Ectodermal cell (in vitro differentiated cells): ENCODE data around the gene PPIB.

Source experiments
- H3K27ac ChIP-seq: 2 replicates; pipeline ENCODE4 v1.7.0; 2013; ENCODE audit warnings: mild to moderate bottlenecking, low read depth, low read length; ENCODE audit not compliant: insufficient read depth, poor library complexity, severe bottlenecking
- H3K27me3 ChIP-seq: 2 replicates; pipeline ENCODE4 v1.7.0; 2013; ENCODE audit warnings: mild to moderate bottlenecking, low read length; ENCODE audit not compliant: insufficient read depth, control insufficient read depth, poor library complexity, severe bottlenecking
- H3K36me3 ChIP-seq: one replicate; pipeline ENCODE4 v1.7.0; 2013; ENCODE audit warnings: low read length; ENCODE audit not compliant: control insufficient read depth, insufficient read depth
- H3K4me1 ChIP-seq: one replicate; pipeline ENCODE4 v1.7.0; 2013; ENCODE audit warnings: low read length; ENCODE audit not compliant: control insufficient read depth, insufficient read depth
- H3K4me3 ChIP-seq: 2 replicates; pipeline ENCODE4 v1.7.0; 2013; ENCODE audit warnings: low read depth, low read length, control low read depth; ENCODE audit not compliant: insufficient read depth
- H3K9me3 ChIP-seq: 2 replicates; pipeline ENCODE4 v1.7.0; 2013; ENCODE audit warnings: mild to moderate bottlenecking, low read length, moderate library complexity; ENCODE audit not compliant: control insufficient read depth
- WGBS, 2 experiments: methylation state at CpG; one replicate each; pipeline ENCODE4 v1.1.7; 2013; ENCODE audit warnings: missing lambda C conversion rate in 2 of 2; 5-methylcytosine and 5-hydroxymethylcytosine counted together

The PPIB gene

DNA sequence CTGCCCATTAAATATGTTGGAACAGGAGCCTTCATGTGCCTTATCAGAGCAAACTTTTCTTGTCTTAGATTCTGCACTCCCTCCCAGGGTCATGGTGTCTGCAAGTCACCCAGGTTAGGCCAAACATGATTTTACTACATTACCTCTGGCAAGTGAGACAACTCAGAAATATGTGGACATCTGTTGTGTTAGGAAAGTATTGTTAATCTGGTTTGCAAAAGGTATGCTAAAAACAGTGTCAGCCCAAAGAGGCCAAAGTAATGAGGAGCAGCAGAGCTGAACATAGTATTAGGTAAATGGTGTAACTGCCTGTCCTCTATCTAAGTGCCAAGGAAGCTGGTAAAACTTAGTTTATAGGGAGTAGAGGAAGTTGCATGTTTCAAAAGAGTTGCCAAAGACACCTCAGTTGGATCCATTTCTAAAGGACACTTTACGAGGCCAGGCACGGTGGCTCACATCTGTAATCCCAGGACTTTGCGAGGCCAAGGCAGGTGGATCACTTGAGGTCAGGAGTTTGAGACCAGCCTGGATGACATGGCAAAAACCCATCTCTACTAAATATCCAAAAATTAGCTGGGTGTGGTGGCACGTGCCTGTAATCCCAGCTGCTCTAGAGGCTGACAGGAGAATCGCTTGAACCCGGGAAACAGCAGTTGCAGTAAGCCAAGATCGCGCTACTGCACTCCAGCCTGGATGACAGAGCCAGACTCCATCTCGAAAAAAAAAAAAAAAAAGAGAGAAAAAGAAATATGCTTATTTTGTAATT lies 22.5 kb upstream of the PPIB start:
- H3K36me3 ChIP-seq = peaks cover 5% of the 10 kb centered on the region
- no peak overlapping the region for H3K4me3 ChIP-seq
- no peaks in the 10 kb centered on the region for H3K4me1 ChIP-seq
- H3K27me3 ChIP-seq = no peaks in the 10 kb centered on the region
- no peak overlapping the region for H3K27ac ChIP-seq
- 90 to 96% methylated on average over 8 to 9 of the region's 9 CpGs for WGBS, 2 experiments
- no peaks in the 10 kb centered on the region for H3K9me3 ChIP-seq

DNA sequence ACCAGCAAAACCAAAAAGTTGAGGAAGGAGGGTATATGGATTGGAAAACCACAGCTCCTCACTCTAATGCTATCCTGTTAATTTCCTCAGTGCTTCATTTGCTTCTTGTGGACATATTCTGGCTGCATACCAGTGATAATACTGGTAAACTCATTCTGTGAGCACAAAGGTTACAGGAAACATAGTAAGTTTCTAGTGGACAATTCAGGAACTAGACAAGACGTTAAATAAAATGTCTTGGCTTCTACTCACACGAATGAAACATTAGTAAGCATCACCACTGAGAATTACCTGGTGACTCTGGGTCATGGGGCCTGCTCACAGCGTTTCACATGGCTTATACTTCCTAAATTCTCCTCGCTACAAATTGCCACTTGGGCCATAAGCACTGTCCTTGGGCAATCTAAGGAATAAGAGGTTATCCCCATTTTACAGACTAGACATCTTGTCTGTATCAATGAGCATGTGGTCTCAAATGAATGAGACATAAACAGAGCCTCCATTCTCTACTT lies 20.1 kb upstream of the PPIB start:
- Histone ChIP-seq H3K4me1 (no peaks in the 10 kb centered on the region), H3K27me3 (no peaks in the 10 kb centered on the region), H3K36me3 (peaks cover 4% of the 10 kb centered on the region), H3K27ac (no peak overlapping the region), H3K4me3 (no peak overlapping the region), H3K9me3 (no peaks in the 10 kb centered on the region)
- 94% methylated on average over 4 of the region's 4 CpGs for WGBS, 2 experiments

DNA sequence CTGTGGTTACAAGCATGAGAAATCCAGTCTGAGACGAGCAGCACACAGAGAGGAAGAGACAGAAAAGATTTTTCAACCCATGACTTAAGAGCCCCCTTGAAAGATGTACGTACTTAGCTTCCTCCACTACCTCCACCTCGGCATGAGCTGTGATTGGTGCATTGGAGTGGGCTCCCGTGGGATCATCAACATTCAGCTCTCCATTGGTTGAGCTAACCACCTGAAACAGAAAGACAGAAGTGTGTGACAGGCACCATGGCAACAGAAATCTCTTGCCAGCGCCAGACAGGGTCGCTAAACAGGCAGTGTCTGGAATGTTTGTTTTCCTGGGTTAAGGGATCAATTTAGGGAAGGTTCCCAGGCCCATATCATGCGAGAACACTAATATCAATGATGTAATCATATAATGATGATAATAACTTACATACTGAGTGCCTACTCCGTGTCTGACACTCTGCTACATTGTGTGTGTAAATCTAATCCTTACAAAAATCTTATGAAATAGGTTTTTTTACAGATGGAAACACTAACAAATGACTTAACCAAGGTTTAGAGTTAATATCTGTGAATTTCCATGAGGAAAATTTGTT lies 17.5 kb upstream of the PPIB start:
- no peak overlapping the region for H3K4me3 ChIP-seq
- H3K27ac ChIP-seq = no peak overlapping the region
- H3K36me3 ChIP-seq = peaks cover 3% of the 10 kb centered on the region

DNA sequence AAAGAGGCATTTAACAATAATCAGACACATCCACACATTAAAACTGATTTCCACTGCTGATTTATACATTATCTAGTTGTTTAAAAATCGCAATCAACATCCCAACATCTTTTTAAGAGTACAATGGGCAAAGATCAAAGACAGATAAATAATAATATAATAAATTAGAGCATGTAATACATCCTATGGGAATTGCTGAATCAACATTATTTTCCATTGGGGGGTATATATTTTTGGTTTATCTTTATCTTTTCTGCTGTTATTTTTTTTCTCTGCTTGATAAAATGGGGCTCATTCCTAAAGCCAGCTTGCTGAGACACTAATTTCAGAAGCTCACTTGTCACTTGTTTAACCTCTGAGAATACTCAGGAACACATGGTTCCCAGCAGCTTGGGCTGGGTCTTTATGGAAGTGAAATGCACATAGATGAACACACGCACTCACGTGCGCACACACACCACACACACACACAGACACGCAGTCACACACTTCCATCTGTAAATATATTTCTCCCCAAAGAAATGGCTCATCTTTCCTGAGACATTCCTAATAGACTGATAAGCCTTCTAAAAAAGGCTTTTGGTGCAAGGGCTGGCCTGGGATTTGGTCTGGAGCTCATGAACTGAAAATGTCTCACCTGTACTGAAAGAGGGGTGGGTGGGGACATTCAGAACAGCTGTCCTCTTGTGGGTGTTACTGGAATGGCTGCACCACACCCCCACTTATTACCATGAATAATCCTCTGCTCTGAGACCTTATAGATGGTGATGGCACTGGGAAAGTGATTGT lies 3.5 kb upstream of the PPIB start:
- no peak overlapping the region for H3K4me3 ChIP-seq
- H3K27me3 ChIP-seq = no peaks in the 10 kb centered on the region
- H3K36me3 ChIP-seq = no peaks in the 10 kb centered on the region
- peaks cover 9% of the 10 kb centered on the region for H3K4me1 ChIP-seq
- H3K27ac ChIP-seq = no peak overlapping the region
- WGBS, 2 experiments = 92 to 97% methylated on average over 5 of the region's 5 CpGs
- no peaks in the 10 kb centered on the region for H3K9me3 ChIP-seq

More for the DNA sequence above, 17.5 kb upstream of the PPIB start:
- H3K27me3 ChIP-seq = no peaks in the 10 kb centered on the region
- no peaks in the 10 kb centered on the region for H3K4me1 ChIP-seq
- no peaks in the 10 kb centered on the region for H3K9me3 ChIP-seq
- WGBS, 2 experiments = 89% methylated on average over 6 to 8 of the region's 8 CpGs

DNA sequence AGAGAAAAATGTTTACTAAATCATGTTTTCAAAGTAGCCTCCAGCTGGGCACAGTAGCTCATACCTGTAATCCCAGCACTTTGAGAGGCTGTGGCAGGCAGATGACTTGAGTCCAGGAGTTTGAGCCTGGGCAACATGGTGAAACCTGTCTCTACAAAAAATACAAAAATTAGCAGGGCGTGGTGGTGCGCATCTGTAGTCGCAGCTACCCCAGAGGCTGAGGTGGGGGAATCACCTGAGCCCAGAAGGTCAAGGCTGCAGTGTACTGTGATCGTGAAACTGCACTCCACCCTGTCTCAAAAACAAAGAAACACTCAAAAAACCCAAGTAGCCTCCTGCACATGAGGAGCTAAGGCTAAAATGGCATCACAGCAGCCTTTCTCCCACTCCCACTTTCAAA lies 1.6 kb upstream of the PPIB start:
- WGBS, 2 experiments = 91 to 94% methylated on average over 4 of the region's 4 CpGs

DNA sequence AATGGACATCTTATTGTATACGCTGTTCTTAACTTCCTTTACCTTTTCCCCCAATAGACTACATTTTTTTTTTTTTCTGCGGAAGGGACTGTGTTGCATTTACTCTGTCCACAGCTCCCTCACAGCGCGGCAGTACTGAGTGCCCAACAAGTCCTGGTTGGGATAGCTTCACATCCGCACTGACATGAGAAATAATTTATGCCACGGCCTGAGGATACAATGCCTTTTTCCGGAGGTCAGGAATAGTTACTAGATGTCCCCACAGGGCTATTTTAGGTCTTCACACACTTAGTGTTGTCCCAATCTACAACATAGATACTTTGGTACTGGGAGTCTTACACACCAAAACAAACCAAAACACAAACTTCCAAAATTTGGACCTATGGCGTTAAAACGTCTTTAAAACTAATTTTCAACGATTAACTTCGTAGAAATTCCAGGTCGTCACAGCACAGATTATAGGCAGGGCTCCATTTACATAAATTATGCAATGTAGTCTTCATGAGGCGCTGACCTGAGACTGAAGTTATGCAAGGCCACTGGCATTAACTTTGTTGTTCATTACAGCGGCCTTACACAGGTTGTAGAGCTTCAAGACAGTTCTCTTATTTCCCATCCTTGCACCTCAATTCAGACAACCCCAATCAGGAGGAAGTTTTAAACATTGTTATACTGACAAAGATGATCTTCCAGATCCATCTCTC lies 989 bp upstream of the PPIB start:
- H3K27me3 ChIP-seq = no peaks in the 10 kb centered on the region
- H3K4me3 ChIP-seq = no peak overlapping the region
- H3K36me3 ChIP-seq = peaks cover 7% of the 10 kb centered on the region
- no peak overlapping the region for H3K27ac ChIP-seq
- H3K9me3 ChIP-seq = no peaks in the 10 kb centered on the region
- H3K4me1 ChIP-seq = peaks cover 9% of the 10 kb centered on the region
- 78 to 79% methylated on average over 14 of the region's 14 CpGs for WGBS, 2 experiments

More for the DNA sequence above, 1.6 kb upstream of the PPIB start:
- Histone ChIP-seq H3K9me3 (no peaks in the 10 kb centered on the region), H3K27ac (no peak overlapping the region), H3K27me3 (no peaks in the 10 kb centered on the region), H3K36me3 (peaks cover 6% of the 10 kb centered on the region), H3K4me1 (peaks cover 9% of the 10 kb centered on the region), H3K4me3 (no peak overlapping the region)

DNA sequence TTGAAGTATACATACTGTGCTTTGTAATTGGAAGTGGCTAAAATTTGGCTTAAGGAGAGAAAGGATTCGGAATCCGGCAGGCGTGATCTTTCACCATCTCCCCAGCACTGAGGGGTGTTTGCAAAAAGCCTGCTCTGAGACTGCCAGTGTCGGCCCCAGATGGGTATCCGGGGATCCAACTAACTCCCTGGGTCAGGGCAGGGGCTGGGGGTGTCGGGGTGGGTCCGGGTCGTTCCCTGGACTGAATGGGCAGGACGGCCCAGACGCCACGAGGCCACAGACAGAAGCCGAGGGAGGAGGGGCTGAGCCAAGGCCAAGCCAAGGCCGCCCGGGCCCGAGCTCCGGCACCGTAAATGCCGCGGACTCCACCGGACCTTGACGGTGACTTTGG lies 349 bp downstream of the PPIB start:
- 1 to 2% methylated on average over 21 of the region's 21 CpGs for WGBS, 2 experiments
- Histone ChIP-seq H3K36me3 (peaks cover 16% of the 10 kb centered on the region), H3K27ac (no peak overlapping the region), H3K27me3 (no peaks in the 10 kb centered on the region), H3K9me3 (no peaks in the 10 kb centered on the region), H3K4me1 (peaks cover 9% of the 10 kb centered on the region), H3K4me3 (peak overlapping the region; percentile 79)

DNA sequence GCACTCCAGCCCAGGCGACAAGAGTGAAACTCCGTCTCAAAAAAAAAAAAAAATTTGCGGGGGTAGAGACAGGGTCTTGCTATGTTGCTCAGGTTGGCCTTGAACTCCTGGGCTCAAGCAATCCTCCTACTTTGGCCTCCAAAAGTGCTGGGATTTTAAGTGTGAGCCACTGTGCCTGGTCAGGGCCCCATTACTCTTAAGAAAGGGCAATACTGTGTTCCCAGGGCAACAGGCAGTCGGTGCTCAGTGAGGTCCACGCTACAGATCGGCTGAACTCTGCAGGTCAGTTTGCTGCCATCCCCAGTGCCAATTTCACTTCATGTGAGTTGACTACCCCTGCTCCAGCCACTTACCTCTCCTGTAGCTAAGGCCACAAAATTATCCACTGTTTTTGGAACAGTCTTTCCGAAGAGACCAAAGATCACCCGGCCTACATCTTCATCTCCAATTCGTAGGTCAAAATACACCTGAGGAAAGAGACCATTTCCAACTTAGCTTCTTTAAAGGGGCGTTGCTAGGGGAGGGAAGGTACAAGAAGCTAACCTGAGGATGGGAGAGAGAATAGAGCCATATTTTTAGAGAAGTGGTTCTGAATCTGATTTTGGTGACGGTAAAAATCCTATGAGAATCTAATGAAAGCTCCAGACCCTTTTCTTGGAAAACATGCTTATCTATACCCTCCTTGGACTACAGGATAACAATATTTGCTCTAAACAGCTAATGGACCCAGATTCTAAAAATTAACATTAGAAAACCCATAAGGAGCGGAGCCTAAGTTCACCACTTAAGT lies 939 bp downstream of the PPIB start:
- H3K36me3 ChIP-seq = peaks cover 22% of the 10 kb centered on the region

DNA sequence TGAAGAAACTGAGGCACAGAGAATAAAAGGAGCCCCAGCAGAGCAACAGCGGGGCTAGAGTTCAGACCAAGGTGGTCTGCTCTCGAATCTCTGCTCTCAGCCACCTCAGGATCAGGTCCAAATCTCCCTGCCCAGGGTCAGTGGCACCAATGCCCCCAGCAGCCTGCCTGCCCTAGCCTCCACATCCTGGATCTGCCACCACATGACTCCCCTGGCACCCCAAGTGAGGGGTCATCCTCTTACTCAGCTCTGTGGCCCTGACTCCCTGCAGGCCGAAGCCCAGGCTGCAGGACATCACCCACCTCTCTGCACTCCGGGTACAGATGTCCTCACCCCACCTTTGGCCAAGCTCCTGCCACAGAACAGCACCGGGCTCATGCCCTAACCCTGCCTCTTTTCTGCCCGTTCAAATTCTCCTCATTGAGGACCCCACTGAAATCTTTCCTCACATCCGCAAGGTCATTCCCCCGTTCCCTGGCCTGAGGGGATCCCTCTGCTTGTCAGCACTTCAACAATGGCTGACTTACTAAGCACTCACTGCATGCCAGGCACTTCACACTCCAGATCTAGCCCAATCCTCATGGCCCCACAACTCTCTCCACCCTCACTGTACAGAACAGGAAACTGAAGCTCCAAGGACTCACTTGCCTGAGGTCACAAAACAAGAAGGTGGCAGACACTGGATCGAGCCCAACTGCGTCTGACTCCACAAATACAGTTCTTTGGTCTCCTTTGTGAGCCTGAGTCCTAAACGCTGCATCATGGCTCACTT lies 4.3 kb downstream of the PPIB start:
- no peaks in the 10 kb centered on the region for H3K27me3 ChIP-seq
- no peak overlapping the region for H3K27ac ChIP-seq
- peaks cover 7% of the 10 kb centered on the region for H3K4me1 ChIP-seq
- 94 to 97% methylated on average over 11 of the region's 11 CpGs for WGBS, 2 experiments
- peaks cover 36% of the 10 kb centered on the region for H3K36me3 ChIP-seq
- no peak overlapping the region for H3K4me3 ChIP-seq
- H3K9me3 ChIP-seq = no peaks in the 10 kb centered on the region

More for the DNA sequence above, 939 bp downstream of the PPIB start:
- 82 to 84% methylated on average over 11 to 12 of the region's 12 CpGs for WGBS, 2 experiments
- no peaks in the 10 kb centered on the region for H3K27me3 ChIP-seq
- peak overlapping the region; percentile 79 for H3K4me3 ChIP-seq
- peaks cover 9% of the 10 kb centered on the region for H3K4me1 ChIP-seq
- no peaks in the 10 kb centered on the region for H3K9me3 ChIP-seq
- no peak overlapping the region for H3K27ac ChIP-seq
